HG03175 (cell line): ENCODE results near the gene ERICH6B.
"Not testable (repeated sequence)": the region's sequence is repeated elsewhere in the genome, so short reads cannot be mapped to it uniquely, and the experiment has no call there.

Experiments
- ATAC-seq: cut with Tn5 transposase; IDR thresholded peaks from one replicate; pipeline ENCODE4 v1.9.1; 2021; ENCODE audit warnings: mild to moderate bottlenecking, moderate library complexity; ENCODE audit not compliant: unreplicated experiment

Gene ERICH6B

GRCh38 chr13:45615501-45616101 is at the start of gene ERICH6B:
Gene ERICH6B, minus strand, starts transcription at chr13:45615739. Its CDS starts 18,734 bp downstream, at chr13:45597005.
- ATAC-seq, result no peak

GRCh38 chr13:45662903-45663302 is 47.4 kb upstream of the ERICH6B start:
- ATAC-seq, result not testable (repeated sequence)

- no peak for ATAC-seq
These were observed 46.6 kb upstream of the ERICH6B start for GRCh38 chr13:45662162-45662561.

GRCh38 chr13:45660458-45660857 is 44.9 kb upstream of the ERICH6B start:
- not testable (repeated sequence) for ATAC-seq

GRCh38 chr13:45659536-45659935 is 44.0 kb upstream of the ERICH6B start:
- ATAC-seq, result no peak

- ATAC-seq, result no peak
These were observed 43.2 kb upstream of the ERICH6B start for GRCh38 chr13:45658586-45659235.

- no peak for ATAC-seq
These were observed 39.3 kb upstream of the ERICH6B start for GRCh38 chr13:45654633-45655349.

- ATAC-seq, result not testable (repeated sequence)
These were observed 29.7 kb upstream of the ERICH6B start for GRCh38 chr13:45645263-45645662.

GRCh38 chr13:45642159-45642558 is 26.6 kb upstream of the ERICH6B start:
- ATAC-seq, result not testable (repeated sequence)

GRCh38 chr13:45635291-45635690 is 19.8 kb upstream of the ERICH6B start:
- not testable (repeated sequence) for ATAC-seq

GRCh38 chr13:45630791-45631190 is 15.3 kb upstream of the ERICH6B start:
- no peak for ATAC-seq

- ATAC-seq, result no peak
These were observed 14.4 kb upstream of the ERICH6B start for GRCh38 chr13:45629940-45630339.

- ATAC-seq, result no peak
These were observed 12.6 kb upstream of the ERICH6B start for GRCh38 chr13:45628094-45628493.

- no peak for ATAC-seq
These were observed 12.1 kb upstream of the ERICH6B start for GRCh38 chr13:45627656-45628055.

GRCh38 chr13:45626731-45627374 is 11.3 kb upstream of the ERICH6B start:
- no peak for ATAC-seq

GRCh38 chr13:45623516-45624090 is 8.1 kb upstream of the ERICH6B start:
- no peak for ATAC-seq

GRCh38 chr13:45621950-45622349 is 6.4 kb upstream of the ERICH6B start:
- ATAC-seq, result no peak

- ATAC-seq, result no peak
These were observed 7.6 kb downstream of the ERICH6B start for GRCh38 chr13:45607931-45608330.

- no peak for ATAC-seq
These were observed 10.6 kb downstream of the ERICH6B start for GRCh38 chr13:45604892-45605291.

GRCh38 chr13:45603338-45603737 is 12.2 kb downstream of the ERICH6B start:
- ATAC-seq, result no peak
